Tibial nerve (tissue), 4 donors: Measurements from ENCODE around the gene UBXN2A.

Experiments used
- CTCF ChIP-seq, 5 experiments: fragments of 200-600 bp in 3 of 5; fragments of 450-650 bp in 2 of 5; sonication (generic) in 3 of 5; IDR thresholded peaks; one replicate each; pipeline ENCODE4 v1.5.1; 2016 to 2019; ENCODE audit warnings: antibody characterized with exemption in 5 of 5, mild to moderate bottlenecking in 3 of 5, moderate library complexity in 2 of 5
- EP300 ChIP-seq, 2 donors: sonication (generic); formaldehyde crosslinking; IDR thresholded peaks; one replicate each; pipeline ENCODE4 v1.6.1; 2017; ENCODE audit warnings: antibody characterized with exemption in 2 of 2, mild to moderate bottlenecking in 1 of 2
- POLR2A ChIP-seq, 2 donors: fragments of 450-650 bp; IDR thresholded peaks; one replicate each; pipeline ENCODE4 v1.6.1; 2017; ENCODE audit warnings: antibody characterized with exemption in 2 of 2, mild to moderate bottlenecking in 2 of 2, moderate library complexity in 2 of 2

- TF ChIP-seq CTCF (IDR thresholded peaks at IDR 0.05) (no peak), EP300 (IDR thresholded peaks at IDR 0.05) (no peak), POLR2A (IDR thresholded peaks at IDR 0.05) (no peak)
Observed at GRCh38 chr2:23944976-23945375, 4.7 kb downstream of the UBXN2A start.
